BLaER1 treated with 17β-estradiol and CSF1 and Interleukin-3, amounts not matched to agents 10 nM and 100 nM (cell line): ENCODE measurements around the gene TSEN15.

Source experiments
- H3K27ac ChIP-seq, 11 experiments: shearing (Covaris generic); formaldehyde crosslinking; 2 replicates each; pipeline ENCODE4 v1.8.1; 2022
- H3K27me3 ChIP-seq, 11 experiments: shearing (Covaris generic); formaldehyde crosslinking; 2 replicates each; pipeline ENCODE4 v1.8.1; 2022
- H3K36me3 ChIP-seq, 11 experiments: shearing (Covaris generic); formaldehyde crosslinking; 2 replicates each; pipeline ENCODE4 v1.8.1; 2022
- H3K4me1 ChIP-seq, 10 experiments: shearing (Covaris generic); formaldehyde crosslinking; 2 replicates each; pipeline ENCODE4 v1.8.1; 2022
- H3K4me2 ChIP-seq, 11 experiments: shearing (Covaris generic); formaldehyde crosslinking; 2 replicates each; pipeline ENCODE4 v1.8.1; 2022
- H3K4me3 ChIP-seq, 10 experiments: shearing (Covaris generic); formaldehyde crosslinking; 2 replicates each; pipeline ENCODE4 v1.8.1; 2022
- H3K9ac ChIP-seq, 11 experiments: shearing (Covaris generic); formaldehyde crosslinking; 2 replicates each; pipeline ENCODE4 v1.8.1; 2022
- H3K9me3 ChIP-seq, 11 experiments: shearing (Covaris generic); formaldehyde crosslinking; replicated peaks in 1 of 11; 2 replicates each; pipeline ENCODE4 v1.8.1; 2022
- H4K20me1 ChIP-seq, 11 experiments: shearing (Covaris generic); formaldehyde crosslinking; 2 replicates each; pipeline ENCODE4 v1.8.1; 2022
- Cebpa-rat ChIP-seq, 11 experiments: shearing (Covaris generic); IDR thresholded peaks; 2 replicates each; pipeline ENCODE4 v1.8.1; 2022

Gene TSEN15

GRCh38 chr1:184051485-184052193 lies at the start of gene TSEN15:
TSEN15 (plus strand) TSS chr1:184051730; CDS start chr1:184051756, 26 bp downstream.
- peak within 1 kb of the TSS; percentile 90 to 98 (median 95) for H3K9ac ChIP-seq
- H3K27ac ChIP-seq, result peak within 1 kb of the TSS; percentile 82 to 98 (median 94)
- H3K36me3 ChIP-seq, result peaks cover 16 to 29% (median 20%) of the 10 kb centered on the region in 11 experiments
- no peaks in the 10 kb centered on the region for H3K27me3 ChIP-seq
- H3K4me3 ChIP-seq, result peak within 1 kb of the TSS; percentile 74 to 96 (median 90)
- no peaks in the 10 kb centered on the region for H4K20me1 ChIP-seq
- peaks cover 0 to 11% (median 7%) of the 10 kb centered on the region in 11 experiments; a peak in 14 of 22 replicates for H3K9me3 ChIP-seq
- H3K4me2 ChIP-seq, result peak within 1 kb of the TSS; percentile 78 to 91 (median 84)
- peaks cover 12 to 40% (median 24%) of the 10 kb centered on the region in 10 experiments; a peak in 19 of 20 replicates for H3K4me1 ChIP-seq
- peak in 5 of 11 experiments; percentile 18 to 75 (median 52); a peak in 3 of 22 replicates for TF ChIP-seq Cebpa-rat (IDR thresholded peaks at IDR 0.05)

- no peak for TF ChIP-seq Cebpa-rat (IDR thresholded peaks at IDR 0.05)
- Histone ChIP-seq H3K36me3 (no peaks in the 10 kb centered on the region), H3K4me2 (peak overlapping the region in 2 of 11 experiments; percentile 23 to 27; a peak in 1 of 22 replicates), H3K27ac (no peak overlapping the region), H3K4me3 (no peak overlapping the region), H3K4me1 (peaks cover 0 to 6% (median 0%) of the 10 kb centered on the region in 10 experiments; a peak in 2 of 20 replicates), H3K27me3 (no peaks in the 10 kb centered on the region), H3K9ac (no peak overlapping the region), H4K20me1 (no peaks in the 10 kb centered on the region), H3K9me3 (no peaks in the 10 kb centered on the region)
Measured at GRCh38 chr1:184002071-184002470, 49.5 kb upstream of the TSEN15 start.

GRCh38 chr1:184004935-184005334 lies 46.6 kb upstream of the TSEN15 start:
- Histone ChIP-seq H3K9me3 (no peaks in the 10 kb centered on the region), H3K27me3 (no peaks in the 10 kb centered on the region), H3K9ac (no peak overlapping the region), H4K20me1 (no peaks in the 10 kb centered on the region), H3K36me3 (no peaks in the 10 kb centered on the region), H3K4me1 (peaks cover 0 to 6% (median 0%) of the 10 kb centered on the region in 10 experiments; a peak in 2 of 20 replicates), H3K4me3 (no peak overlapping the region), H3K4me2 (no peak overlapping the region), H3K27ac (no peak overlapping the region)
- no peak for TF ChIP-seq Cebpa-rat (IDR thresholded peaks at IDR 0.05)

GRCh38 chr1:184005506-184005905 lies 46.0 kb upstream of the TSEN15 start:
- Histone ChIP-seq H3K9ac (no peak overlapping the region), H3K27ac (no peak overlapping the region), H3K9me3 (no peaks in the 10 kb centered on the region), H3K4me3 (no peak overlapping the region), H3K36me3 (no peaks in the 10 kb centered on the region), H3K27me3 (no peaks in the 10 kb centered on the region), H4K20me1 (no peaks in the 10 kb centered on the region), H3K4me2 (no peak overlapping the region), H3K4me1 (peaks cover 0 to 6% (median 0%) of the 10 kb centered on the region in 10 experiments; a peak in 2 of 20 replicates)
- no peak for TF ChIP-seq Cebpa-rat (IDR thresholded peaks at IDR 0.05)

GRCh38 chr1:184010788-184011187 lies 40.7 kb upstream of the TSEN15 start:
- H3K4me3 ChIP-seq, result no peak overlapping the region
- H3K36me3 ChIP-seq, result no peaks in the 10 kb centered on the region
- no peaks in the 10 kb centered on the region for H4K20me1 ChIP-seq
- no peaks in the 10 kb centered on the region for H3K27me3 ChIP-seq
- no peak overlapping the region for H3K4me2 ChIP-seq
- no peak for TF ChIP-seq Cebpa-rat (IDR thresholded peaks at IDR 0.05)
- H3K9ac ChIP-seq, result no peak overlapping the region
- peaks cover 0 to 11% (median 4%) of the 10 kb centered on the region in 11 experiments; a peak in 7 of 22 replicates for H3K9me3 ChIP-seq
- H3K4me1 ChIP-seq, result no peaks in the 10 kb centered on the region
- no peak overlapping the region for H3K27ac ChIP-seq

- no peak overlapping the region for H3K9ac ChIP-seq
- H3K4me1 ChIP-seq, result peaks cover 0 to 4% (median 0%) of the 10 kb centered on the region in 10 experiments; a peak in 5 of 20 replicates
- peaks cover 0 to 11% (median 4%) of the 10 kb centered on the region in 11 experiments; a peak in 7 of 22 replicates for H3K9me3 ChIP-seq
- H3K4me2 ChIP-seq, result no peak overlapping the region
- no peaks in the 10 kb centered on the region for H3K36me3 ChIP-seq
- H3K27me3 ChIP-seq, result no peaks in the 10 kb centered on the region
- no peak overlapping the region for H3K4me3 ChIP-seq
- no peaks in the 10 kb centered on the region for H4K20me1 ChIP-seq
- no peak for TF ChIP-seq Cebpa-rat (IDR thresholded peaks at IDR 0.05)
- no peak overlapping the region for H3K27ac ChIP-seq
Measured at GRCh38 chr1:184012187-184012586, 39.3 kb upstream of the TSEN15 start.

- no peak for TF ChIP-seq Cebpa-rat (IDR thresholded peaks at IDR 0.05)
- no peak overlapping the region for H3K4me3 ChIP-seq
- no peaks in the 10 kb centered on the region for H3K36me3 ChIP-seq
- no peak overlapping the region for H3K9ac ChIP-seq
- no peak overlapping the region for H3K27ac ChIP-seq
- H3K27me3 ChIP-seq, result no peaks in the 10 kb centered on the region
- no peak overlapping the region for H3K4me2 ChIP-seq
- peaks cover 0 to 11% (median 0%) of the 10 kb centered on the region in 10 experiments; a peak in 5 of 20 replicates for H3K4me1 ChIP-seq
- no peaks in the 10 kb centered on the region for H4K20me1 ChIP-seq
- H3K9me3 ChIP-seq, result peaks cover 0 to 11% (median 4%) of the 10 kb centered on the region in 11 experiments; a peak in 7 of 22 replicates
Measured at GRCh38 chr1:184014271-184014670, 37.3 kb upstream of the TSEN15 start.

GRCh38 chr1:184016169-184016568 lies 35.4 kb upstream of the TSEN15 start:
- Histone ChIP-seq H3K36me3 (no peaks in the 10 kb centered on the region), H3K4me2 (no peak overlapping the region), H3K4me1 (peaks cover 0 to 11% (median 0%) of the 10 kb centered on the region in 10 experiments; a peak in 5 of 20 replicates), H3K9me3 (peaks cover 0 to 5% (median 3%) of the 10 kb centered on the region in 11 experiments; a peak in 7 of 22 replicates), H3K27me3 (no peaks in the 10 kb centered on the region), H3K27ac (no peak overlapping the region), H3K4me3 (no peak overlapping the region), H4K20me1 (no peaks in the 10 kb centered on the region), H3K9ac (no peak overlapping the region)
- TF ChIP-seq Cebpa-rat (IDR thresholded peaks at IDR 0.05), result no peak

- H3K9me3 ChIP-seq, result no peaks in the 10 kb centered on the region; a peak in 2 of 22 replicates
- no peak for TF ChIP-seq Cebpa-rat (IDR thresholded peaks at IDR 0.05)
- peaks cover 0 to 11% (median 0%) of the 10 kb centered on the region in 10 experiments; a peak in 5 of 20 replicates for H3K4me1 ChIP-seq
- no peak overlapping the region for H3K4me3 ChIP-seq
- no peaks in the 10 kb centered on the region for H3K36me3 ChIP-seq
- H3K4me2 ChIP-seq, result peak overlapping the region in 3 of 11 experiments; percentile 4 to 58 (median 10); a peak in 5 of 22 replicates
- no peak overlapping the region for H3K27ac ChIP-seq
- no peak overlapping the region for H3K9ac ChIP-seq
- no peaks in the 10 kb centered on the region for H3K27me3 ChIP-seq
- H4K20me1 ChIP-seq, result no peaks in the 10 kb centered on the region
Measured at GRCh38 chr1:184017306-184017705, 34.2 kb upstream of the TSEN15 start.
